NCI-H2029 treated with DMSO at 0.1 percent for 48 hours (cell line): ENCODE measurements around the gene ELAVL4.

ENCODE experiments used
- DNase-seq: peaks from one replicate; lab custom pipeline; 2025; lab: John Stamatoyannopoulos, UW

Gene ELAVL4

DNA sequence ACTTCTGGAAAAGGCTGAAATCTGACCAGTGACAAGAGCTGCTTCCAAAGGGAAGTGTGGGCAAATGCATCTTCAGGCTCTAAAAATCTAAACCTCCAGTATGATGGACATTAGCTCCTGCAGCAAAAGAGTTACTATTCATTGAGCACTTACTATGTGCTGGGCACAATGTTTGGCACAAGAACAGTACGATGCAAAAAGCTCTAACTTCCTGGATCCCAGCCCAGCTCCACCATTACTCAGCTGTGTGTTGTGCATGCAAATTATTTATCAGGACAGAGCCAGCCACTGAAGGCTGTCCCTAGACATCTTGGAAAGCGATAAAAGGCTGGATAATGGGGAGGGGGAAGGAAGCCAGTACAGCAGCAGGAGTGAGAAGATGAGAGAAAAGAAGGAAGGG lies 143.5 kb downstream of the ELAVL4 start:
- DNase-seq = no peak
